ENCODE results near the gene CUZD1. TPM values are rescaled to one million over a fixed set of nuclear protein-coding genes. Genes with fewer than 3 reads are reported as not detected.

Gene CUZD1
- total and polyA plus RNA-seq, 2 of the 13 experiments (the other 11 are each of a cell fraction or from before 2014, with no cell fraction given), result 0.22 to 0.29 TPM

DNA sequence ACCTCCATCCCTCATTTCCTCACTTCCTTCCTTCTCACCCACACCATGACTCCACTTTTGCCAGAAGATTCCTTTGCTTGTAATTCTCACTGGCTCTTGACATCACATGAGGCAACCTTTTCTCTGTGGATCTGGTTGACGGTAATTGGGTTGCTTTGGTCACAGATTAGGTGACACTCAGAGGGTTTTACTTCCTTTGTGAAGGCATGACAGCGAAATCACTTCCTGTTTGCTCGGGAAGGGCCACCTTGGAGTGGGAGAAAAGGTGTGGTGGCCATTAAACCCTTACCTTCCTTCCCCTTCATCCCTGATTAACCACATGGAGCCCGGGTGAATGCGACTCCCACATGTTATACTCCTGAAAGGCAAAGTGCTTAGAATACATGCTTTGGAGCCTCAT, 30.2 kb downstream of the CUZD1 start (continued):
- TF ChIP-seq, protein P1, sequence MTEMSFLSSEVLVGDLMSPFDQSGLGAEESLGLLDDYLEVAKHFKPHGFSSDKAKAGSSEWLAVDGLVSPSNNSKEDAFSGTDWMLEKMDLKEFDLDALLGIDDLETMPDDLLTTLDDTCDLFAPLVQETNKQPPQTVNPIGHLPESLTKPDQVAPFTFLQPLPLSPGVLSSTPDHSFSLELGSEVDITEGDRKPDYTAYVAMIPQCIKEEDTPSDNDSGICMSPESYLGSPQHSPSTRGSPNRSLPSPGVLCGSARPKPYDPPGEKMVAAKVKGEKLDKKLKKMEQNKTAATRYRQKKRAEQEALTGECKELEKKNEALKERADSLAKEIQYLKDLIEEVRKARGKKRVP (CRISPR knock-in tag; IDR thresholded peaks at IDR 0.05), result no peak
- no peak for TF ChIP-seq HNF4A (CRISPR knock-in tag; IDR thresholded peaks at IDR 0.05)

DNA sequence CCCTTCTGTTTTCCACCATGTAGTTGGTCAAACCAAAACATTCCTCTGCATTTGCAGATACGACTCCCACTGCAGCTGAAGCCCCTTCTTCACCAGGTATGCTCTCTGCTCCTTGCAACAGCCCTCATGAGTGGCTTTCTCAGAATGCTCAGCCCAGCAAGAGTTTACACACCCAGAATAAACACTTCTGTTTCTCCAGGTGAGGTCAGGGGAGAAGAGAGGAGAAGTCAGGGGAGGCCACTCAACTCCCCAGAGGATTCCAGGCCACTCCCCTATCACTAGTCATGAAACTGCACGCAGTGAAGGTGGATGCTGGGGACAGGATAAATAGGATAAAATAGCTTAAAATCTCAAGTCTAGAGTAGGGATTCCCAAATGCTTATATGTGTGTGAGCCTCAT, 31.2 kb downstream of the CUZD1 start:
- FAIRE-seq (no peak), DNase-seq (ENCODE audit: low spot score) (no peak), ATAC-seq (no peak)
- Histone ChIP-seq H2AFZ (ENCODE audit: low read length) (no peak overlapping the region), H3K27me3 (ENCODE audit: control insufficient read depth in 1 of 2, insufficient read depth in 2 of 2, low read length in 2 of 2) (peaks cover 1 to 35% of the 10 kb centered on the region in 2 experiments; a peak in 4 of 5 replicates), H3K4me1 (ENCODE audit: insufficient read depth, low read length) (no peaks in the 10 kb centered on the region), H4K20me1 (ENCODE audit: insufficient read depth, low read length) (no peaks in the 10 kb centered on the region), H3K27ac (ENCODE audit: extremely low read length, insufficient read depth, low read length) (no peak overlapping the region), H3K4me2 (ENCODE audit: low read depth, low read length) (no peak overlapping the region), H3K79me2 (ENCODE audit: insufficient read depth, low read length) (no peaks in the 10 kb centered on the region), H3K4me3 (replicated peaks in 1 of 3; ENCODE audit: insufficient read depth in 1 of 3, low read depth in 2 of 3, low read length in 3 of 3) (no peak overlapping the region), H3K36me3 (replicated peaks in 1 of 2; ENCODE audit: control insufficient read depth in 1 of 2, insufficient read depth in 2 of 2, low read length in 2 of 2) (no peaks in the 10 kb centered on the region), H3K9ac (ENCODE audit: insufficient read depth, low read depth, low read length) (no peak overlapping the region), H3K9me3 (ENCODE audit: low read length) (no peaks in the 10 kb centered on the region)
- in situ Hi-C loops (cut with HindIII; ENCODE audit: extremely low pct_ligation_motif_present, low pct_unique_long_range_greater_than_20kb), result no loop called here
- ChIA-PET POLR2A (no interaction called here), CTCF (ENCODE audit: low intra/inter-chr PET ratio, low total read pairs) (no interaction called here)
- intact Hi-C loops (cut with micrococcal nuclease; ENCODE audit: unreplicated experiment), result no loop called here
- 0% methylated on average over 2 of the region's 2 CpGs for WGBS (ENCODE audit: low lambda C conversion rate)
- no TSS peak for BruUV-seq (replicated peaks)
- no peak for TF ChIP-seq ESRRA (CRISPR knock-in tag; IDR thresholded peaks at IDR 0.05; ENCODE audit: low read depth)

DNA sequence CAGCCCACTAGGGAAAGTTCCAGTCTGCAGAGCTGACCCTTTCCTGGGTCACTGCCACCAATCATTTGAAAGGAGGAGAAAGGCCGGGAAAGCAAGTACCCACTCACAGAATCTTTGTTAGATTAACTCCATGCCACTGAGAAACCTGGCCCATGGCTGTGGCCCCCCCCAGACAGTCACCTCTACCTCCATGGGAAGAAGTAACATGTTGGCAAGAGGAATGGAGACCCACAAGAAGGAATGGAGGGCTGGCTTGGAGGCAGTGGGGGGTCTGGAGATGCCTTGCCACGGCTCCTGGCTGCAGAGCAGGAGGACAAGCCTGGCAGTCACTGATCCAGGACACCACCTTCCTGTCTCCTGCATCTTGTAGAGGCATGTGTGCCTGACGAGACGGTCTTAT, 32.9 kb downstream of the CUZD1 start:
- intact Hi-C loops (cut with micrococcal nuclease; ENCODE audit: unreplicated experiment) (no loop called here), in situ Hi-C loops (cut with HindIII; ENCODE audit: extremely low pct_ligation_motif_present, low pct_unique_long_range_greater_than_20kb) (no loop called here)
- Histone ChIP-seq H2AFZ (ENCODE audit: low read length) (no peak overlapping the region), H3K4me1 (ENCODE audit: insufficient read depth, low read length) (no peaks in the 10 kb centered on the region), H3K9ac (ENCODE audit: insufficient read depth, low read depth, low read length) (no peak overlapping the region), H3K4me3 (replicated peaks in 1 of 3; ENCODE audit: insufficient read depth in 1 of 3, low read depth in 2 of 3, low read length in 3 of 3) (no peak overlapping the region), H3K36me3 (replicated peaks in 1 of 2; ENCODE audit: control insufficient read depth in 1 of 2, insufficient read depth in 2 of 2, low read length in 2 of 2) (no peaks in the 10 kb centered on the region), H3K27ac (ENCODE audit: extremely low read length, insufficient read depth, low read length) (no peak overlapping the region), H3K79me2 (ENCODE audit: insufficient read depth, low read length) (no peaks in the 10 kb centered on the region), H4K20me1 (ENCODE audit: insufficient read depth, low read length) (no peaks in the 10 kb centered on the region), H3K9me3 (ENCODE audit: low read length) (no peaks in the 10 kb centered on the region), H3K27me3 (ENCODE audit: control insufficient read depth in 1 of 2, insufficient read depth in 2 of 2, low read length in 2 of 2) (peaks cover 0 to 20% of the 10 kb centered on the region in 2 experiments; a peak in 3 of 5 replicates), H3K4me2 (ENCODE audit: low read depth, low read length) (no peak overlapping the region)
- no peak for DNase-seq (ENCODE audit: low spot score)
- FAIRE-seq, result no peak
- ATAC-seq, result no peak
- no peak for TF ChIP-seq POLR2A (IDR thresholded peaks at IDR 0.05; ENCODE audit: insufficient read depth in 1 of 2, low read depth in 2 of 2, low read length in 2 of 2)
- no TSS peak for BruUV-seq (replicated peaks)
- ChIA-PET POLR2A (no interaction called here), CTCF (ENCODE audit: low intra/inter-chr PET ratio, low total read pairs) (no interaction called here)
- 5% methylated on average over 4 of the region's 4 CpGs for WGBS (ENCODE audit: low lambda C conversion rate)
